GM23338 (cell line): ENCODE data around the gene PAX6. TPM values are rescaled to one million over a fixed set of nuclear protein-coding genes. Genes with fewer than 3 reads are reported as not detected.

Source experiments
- ATAC-seq: fragments of 200-7000 bp; cut with Tn5 transposase; 3 replicates; pipeline ENCODE4 v1.9.1; 2020
- DNase-seq: peaks from one replicate; pipeline ENCODE4 v3.0.0-alpha.2; 2015; ENCODE audit warnings: low spot score
- H2AFZ ChIP-seq: fragments of 200-600 bp; sonication (generic); 2 replicates; pipeline ENCODE4 v1.8.0; 2016; ENCODE audit warnings: antibody characterized with exemption, mild to moderate bottlenecking, moderate library complexity
- H3F3A ChIP-seq: fragments of 200-600 bp; sonication (generic); replicated peaks from 2 replicates; pipeline ENCODE4 v1.8.0; 2017; ENCODE audit warnings: antibody characterized with exemption, mixed run types, low read depth
- H3K27ac ChIP-seq: fragments of 200-600 bp; sonication (generic); 2 replicates; pipeline ENCODE4 v1.6.1; 2016; ENCODE audit warnings: low read depth
- H3K27me3 ChIP-seq: fragments of 200-600 bp; sonication (generic); 2 replicates; pipeline ENCODE4 v1.8.0; 2016; ENCODE audit warnings: mild to moderate bottlenecking, mixed run types, moderate library complexity; ENCODE audit not compliant: insufficient read depth
- H3K36me3 ChIP-seq: fragments of 200-600 bp; sonication (generic); 2 replicates; pipeline ENCODE4 v1.8.0; 2016; ENCODE audit warnings: mild to moderate bottlenecking; ENCODE audit not compliant: insufficient read depth
- H3K4me1 ChIP-seq: fragments of 200-600 bp; sonication (generic); 2 replicates; pipeline ENCODE4 v1.8.0; 2016; ENCODE audit warnings: mild to moderate bottlenecking, moderate library complexity; ENCODE audit not compliant: insufficient read depth
- H3K4me2 ChIP-seq: fragments of 200-600 bp; sonication (generic); 2 replicates; pipeline ENCODE4 v1.7.1; 2017; ENCODE audit warnings: mixed run types
- H3K4me3 ChIP-seq: fragments of 200-600 bp; sonication (generic); 2 replicates; pipeline ENCODE4 v1.6.1; 2016; ENCODE audit warnings: mixed run types
- H3K79me2 ChIP-seq: fragments of 200-600 bp; sonication (generic); replicated peaks from 2 replicates; pipeline ENCODE4 v1.8.0; 2017; ENCODE audit warnings: mild to moderate bottlenecking; ENCODE audit not compliant: insufficient read depth
- H3K9me2 ChIP-seq: fragments of 200-600 bp; sonication (generic); 2 replicates; pipeline ENCODE4 v1.8.0; 2017; ENCODE audit not compliant: insufficient read depth
- H4K20me1 ChIP-seq: fragments of 200-600 bp; sonication (generic); replicated peaks from 2 replicates; pipeline ENCODE4 v1.8.0; 2017; ENCODE audit warnings: mild to moderate bottlenecking; ENCODE audit not compliant: insufficient read depth
- H3K27ac Mint-ChIP-seq: 2 replicates; pipeline ENCODE4 v1.8.0; 2020; ENCODE audit warnings: inconsistent platforms, mild to moderate bottlenecking, moderate library complexity, mixed read lengths
- H3K27me3 Mint-ChIP-seq: 3 replicates; pipeline ENCODE4 v1.8.0; 2022; ENCODE audit warnings: low read depth, mild to moderate bottlenecking, moderate library complexity, mixed read lengths, inconsistent platforms; ENCODE audit not compliant: insufficient read depth, poor library complexity
- H3K36me3 Mint-ChIP-seq: 3 replicates; pipeline ENCODE4 v1.8.0; 2021; ENCODE audit warnings: low read depth, mild to moderate bottlenecking, inconsistent platforms, moderate library complexity, mixed read lengths
- H3K4me1 Mint-ChIP-seq: 3 replicates; pipeline ENCODE4 v1.8.0; 2020; ENCODE audit warnings: mild to moderate bottlenecking, inconsistent platforms, mixed read lengths
- H3K4me3 Mint-ChIP-seq: 3 replicates; pipeline ENCODE4 v1.8.0; 2021; ENCODE audit warnings: moderate library complexity, mild to moderate bottlenecking, inconsistent platforms, mixed read lengths
- H3K9me3 Mint-ChIP-seq: 3 replicates; pipeline ENCODE4 v1.8.0; 2020; ENCODE audit warnings: moderate library complexity, mild to moderate bottlenecking, inconsistent platforms, mixed read lengths
- CREB1 ChIP-seq: fragments of 250-450 bp; sonication (Bioruptor Pico); IDR thresholded peaks from 2 replicates; pipeline ENCODE4 v1.5.0; 2020; ENCODE audit warnings: low read depth, mild to moderate bottlenecking, moderate library complexity
- CTCF ChIP-seq, 2 experiments: fragments of 200-600 bp in 1 of 2; sonication (generic) in 1 of 2; conservative IDR thresholded peaks; 2 replicates each; pipeline versions ENCODE4 v1.5.1 to v1.6.1; 2016 to 2017; ENCODE audit warnings: antibody characterized with exemption in 2 of 2, low read depth in 2 of 2, mild to moderate bottlenecking in 2 of 2, moderate library complexity in 1 of 2
- EZH2phosphoT487 ChIP-seq: fragments of 200-600 bp; sonication (generic); IDR thresholded peaks from one replicate; pipeline ENCODE4 v1.8.1; 2018; ENCODE audit warnings: antibody characterized with exemption; ENCODE audit not compliant: unreplicated experiment
- JUNB ChIP-seq: IDR thresholded peaks from one replicate; pipeline ENCODE4 v1.6.1; 2016; ENCODE audit warnings: antibody characterized with exemption; ENCODE audit not compliant: unreplicated experiment
- NANOG ChIP-seq: IDR thresholded peaks from 2 replicates; pipeline ENCODE4 v1.6.1; 2016; ENCODE audit warnings: antibody characterized with exemption, borderline replicate concordance
- POLR2AphosphoS5 ChIP-seq: IDR thresholded peaks from 2 replicates; pipeline ENCODE4 v1.6.1; 2016; ENCODE audit warnings: antibody characterized with exemption, low read depth
- REST ChIP-seq: IDR thresholded peaks from one replicate; pipeline ENCODE4 v1.6.1; 2018; ENCODE audit warnings: antibody characterized with exemption; ENCODE audit not compliant: unreplicated experiment
- STAT1 ChIP-seq: IDR thresholded peaks from one replicate; pipeline ENCODE4 v1.6.1; 2016; ENCODE audit warnings: antibody characterized with exemption; ENCODE audit not compliant: unreplicated experiment
- ZNF331 ChIP-seq: fragments of 250-450 bp; sonication (Bioruptor Pico); IDR thresholded peaks from 2 replicates; pipeline ENCODE4 v1.5.0; 2020; ENCODE audit warnings: low read depth, mild to moderate bottlenecking, moderate library complexity
- ZNF462 ChIP-seq: fragments of 250-450 bp; sonication (Bioruptor Pico); IDR thresholded peaks from 2 replicates; pipeline ENCODE4 v1.5.0; 2020; ENCODE audit warnings: mild to moderate bottlenecking, moderate library complexity
- polyA plus RNA-seq: library from polyadenylated mRNA; unstranded; fragments of >200 nt; fragmentation: Nextera tagmentation; extraction: Ambion mirVana; gene quantifications from 2 replicates; pipeline ENCODE4 v1.2.1, GENCODE V29; 2016
- total RNA-seq: library from RNA; depleted of rRNA; stranded (reverse); fragments of >200 nt; shearing (Covaris generic); gene quantifications from 2 replicates; pipeline ENCODE4 v1.2.3, GENCODE V29; 2014

The PAX6 gene
- total and polyA plus RNA-seq, 2 experiments from 2014 or later, result 0.17 to 0.45 TPM

GRCh38 chr11:31855466-31855865, 44.3 kb upstream of the PAX6 start (continued):
- TF ChIP-seq ZNF462, result no peak
- TF ChIP-seq NANOG, result no peak
- no peak for TF ChIP-seq EZH2phosphoT487
- no peak for TF ChIP-seq ZNF331
- no peak for TF ChIP-seq JUNB
- TF ChIP-seq STAT1, result no peak
- TF ChIP-seq CREB1 (CRISPR knock-in tag), result no peak

GRCh38 chr11:31850365-31850764, 39.2 kb upstream of the PAX6 start:
- no peak for DNase-seq
- H2AFZ ChIP-seq, result 0 out of 2 replicates have a peak overlapping the region, but pooled peaks have one; percentile 11
- H3K27ac ChIP-seq, result no peak overlapping the region
- H3K9me2 ChIP-seq, result peaks cover 3% of the 10 kb centered on the region; the same call in 1 of the 2 replicates
- H3K4me3 ChIP-seq, result no peak overlapping the region
- ATAC-seq, result 0 out of 3 replicates have a peak, but pooled peaks have one; percentile 24
- Mint-ChIP-seq H3K4me1 (peaks cover 21% of the 10 kb centered on the region), H3K4me3 (no peak overlapping the region), H3K27ac (peak overlapping the region; percentile 30), H3K36me3 (no peaks in the 10 kb centered on the region), H3K9me3 (no peaks in the 10 kb centered on the region), H3K27me3 (peaks cover 3% of the 10 kb centered on the region)
- no peaks in the 10 kb centered on the region for H3K36me3 ChIP-seq
- no peaks in the 10 kb centered on the region for H3F3A ChIP-seq
- no peaks in the 10 kb centered on the region for H3K79me2 ChIP-seq
- no peaks in the 10 kb centered on the region for H3K27me3 ChIP-seq
- peaks cover 18% of the 10 kb centered on the region for H3K4me1 ChIP-seq
- H3K4me2 ChIP-seq, result no peak overlapping the region
- H4K20me1 ChIP-seq, result no peaks in the 10 kb centered on the region
- TF ChIP-seq CTCF (conservative IDR thresholded peaks at IDR 0.05; ENCODE audit: low read depth in 2 of 2), result no peak
- TF ChIP-seq POLR2AphosphoS5, result no peak
- TF ChIP-seq EZH2phosphoT487, result no peak
- TF ChIP-seq STAT1, result no peak
- TF ChIP-seq JUNB, result no peak
- no peak for TF ChIP-seq REST
